ENCODE measurements around the gene NHERF2. TPM values are rescaled to one million over a fixed set of nuclear protein-coding genes. Genes with fewer than 3 reads are reported as not detected.

The NHERF2 gene
- total and polyA plus RNA-seq, 2 experiments from 2014 or later: 12.0 to 16.5 TPM

GRCh38 chr16:2007081-2007836 is 19.4 kb upstream of the NHERF2 start (continued):
- TF ChIP-seq REST (IDR thresholded peaks at IDR 0.05; ENCODE audit: unreplicated experiment) (no peak), ETS1 (IDR thresholded peaks at IDR 0.05) (no peak)

- Histone ChIP-seq H3K4me3 (peak overlapping the region; percentile 91), H3K4me1 (ENCODE audit: insufficient read depth) (peaks cover 22% of the 10 kb centered on the region), H3F3A (replicated peaks; ENCODE audit: low read depth) (peaks cover 28% of the 10 kb centered on the region; the same call in 1 of the 2 replicates), H2AFZ (no peak overlapping the region), H4K20me1 (replicated peaks; ENCODE audit: insufficient read depth) (peaks cover 36% of the 10 kb centered on the region), H3K27me3 (ENCODE audit: insufficient read depth) (no peaks in the 10 kb centered on the region), H3K4me2 (peak overlapping the region; percentile 97), H3K27ac (ENCODE audit: low read depth) (no peak overlapping the region), H3K36me3 (ENCODE audit: insufficient read depth) (no peaks in the 10 kb centered on the region), H3K9me2 (ENCODE audit: insufficient read depth) (no peaks in the 10 kb centered on the region), H3K79me2 (replicated peaks; ENCODE audit: insufficient read depth) (peaks cover 42% of the 10 kb centered on the region)
- ATAC-seq (no peak), DNase-seq (ENCODE audit: low spot score) (no peak)
- no peak overlapping the region; the same call in 1 of the 2 replicates for H3K27ac Mint-ChIP-seq
- peaks cover 11% of the 10 kb centered on the region for H3K36me3 Mint-ChIP-seq (ENCODE audit: low read depth)
- H3K4me3 Mint-ChIP-seq: peak overlapping the region; percentile 74
- H3K4me1 Mint-ChIP-seq: peaks cover 37% of the 10 kb centered on the region
- H3K27me3 Mint-ChIP-seq (ENCODE audit: insufficient read depth, low read depth, poor library complexity): peaks cover 15% of the 10 kb centered on the region
- H3K9me3 Mint-ChIP-seq: no peaks in the 10 kb centered on the region
- TF ChIP-seq CTCF (conservative IDR thresholded peaks at IDR 0.05; ENCODE audit: low read depth in 2 of 2): no peak
- no peak for TF ChIP-seq STAT1 (IDR thresholded peaks at IDR 0.05; ENCODE audit: unreplicated experiment)
- TF ChIP-seq JUNB (IDR thresholded peaks at IDR 0.05; ENCODE audit: unreplicated experiment): no peak
- TF ChIP-seq EZH2 (IDR thresholded peaks at IDR 0.05; ENCODE audit: low read depth, unreplicated experiment): no peak
- TF ChIP-seq EZH2phosphoT487 (IDR thresholded peaks at IDR 0.05; ENCODE audit: unreplicated experiment): no peak
- TF ChIP-seq ZNF331 (CRISPR knock-in tag; IDR thresholded peaks at IDR 0.05; ENCODE audit: low read depth): no peak
- no peak for TF ChIP-seq CREB1 (CRISPR knock-in tag; IDR thresholded peaks at IDR 0.05; ENCODE audit: low read depth)
- TF ChIP-seq NANOG (IDR thresholded peaks at IDR 0.05; ENCODE audit: borderline replicate concordance): no peak
- no peak for TF ChIP-seq ZNF462 (CRISPR knock-in tag; IDR thresholded peaks at IDR 0.05)
- TF ChIP-seq ZNF114 (CRISPR knock-in tag; IDR thresholded peaks at IDR 0.05): no peak
Observed at GRCh38 chr16:2008009-2008526, 18.6 kb upstream of the NHERF2 start.
